GM12865 (cell line): Measurements from ENCODE around the gene GNAO1.

ENCODE experiments used
- DNase-seq: peaks from one replicate; pipeline ENCODE4 v3.0.0; 2010; ENCODE audit warnings: low read depth
- H3K4me3 ChIP-seq: 2 replicates; pipeline ENCODE4 v1.5.1; 2011; ENCODE audit warnings: mild to moderate bottlenecking, low read depth, low read length, control low read depth
- CTCF ChIP-seq: IDR thresholded peaks from 2 replicates; pipeline ENCODE4 v1.5.1; 2011; ENCODE audit warnings: low read length, control low read depth, low read depth, inconsistent platforms; ENCODE audit not compliant: insufficient read depth; ENCODE audit errors: missing control alignments

The GNAO1 gene

DNA sequence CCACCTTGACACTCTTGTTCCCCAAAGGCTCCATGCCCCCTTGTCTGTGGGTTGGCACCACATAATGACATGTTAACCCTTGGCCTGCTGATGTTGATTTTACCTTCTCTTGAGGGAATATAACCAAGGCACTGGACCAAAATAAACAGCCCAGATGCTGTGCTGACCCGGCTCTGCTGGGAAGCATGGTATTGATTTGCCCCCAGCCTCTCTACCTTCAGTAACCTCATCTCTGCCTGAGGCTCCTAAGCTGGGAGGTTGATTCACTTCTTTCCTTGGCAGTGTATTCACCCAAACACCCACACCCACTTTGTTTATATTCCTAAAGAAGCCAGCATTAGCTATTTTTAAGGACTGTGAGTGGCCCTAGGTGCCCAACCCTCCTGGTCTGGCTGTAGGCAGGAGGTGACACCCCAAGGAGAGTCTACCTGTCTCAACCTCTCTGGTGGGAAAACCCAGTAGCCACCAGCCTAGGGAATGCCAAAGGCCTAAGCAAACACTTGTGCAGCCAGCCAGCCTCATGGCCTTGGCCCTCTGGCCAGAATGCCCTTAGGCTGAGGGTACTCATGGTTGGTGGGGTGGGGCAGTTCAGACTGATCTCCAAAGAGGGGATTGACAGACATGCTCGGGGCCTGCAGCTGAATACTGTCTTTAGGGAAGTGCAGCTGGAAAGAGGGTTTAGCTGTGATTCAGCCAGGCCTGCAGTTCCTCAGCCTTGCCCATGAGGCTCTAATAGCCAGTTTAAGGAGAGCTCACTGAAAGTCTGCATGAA lies 42.7 kb downstream of the GNAO1 start:
- TF ChIP-seq CTCF, result no peak
- DNase-seq, result no peak
- no peak overlapping the region for H3K4me3 ChIP-seq

DNA sequence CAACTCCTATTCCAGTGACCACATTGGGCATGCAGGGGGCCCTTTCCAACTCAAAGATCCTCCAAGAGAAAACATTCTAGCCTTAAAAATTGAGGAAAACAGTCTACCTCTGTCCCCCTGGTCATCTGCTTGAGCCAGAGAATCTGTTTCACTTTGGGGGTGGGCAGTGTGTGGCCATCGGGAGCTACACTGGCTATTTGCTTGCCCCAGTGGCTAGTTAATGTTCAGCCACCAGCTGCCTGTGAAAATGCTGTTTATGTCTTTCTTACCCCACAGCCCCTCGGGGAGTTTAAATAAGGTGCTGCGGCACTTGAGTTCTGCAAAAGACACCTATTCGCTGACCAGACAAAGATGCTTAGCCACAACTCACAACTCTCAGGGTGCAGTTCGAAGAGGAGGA lies 43.4 kb downstream of the GNAO1 start:
- no peak for TF ChIP-seq CTCF
- no peak overlapping the region for H3K4me3 ChIP-seq
- DNase-seq, result no peak

- no peak for TF ChIP-seq CTCF
- H3K4me3 ChIP-seq, result no peak overlapping the region
- no peak for DNase-seq
Measured at GRCh38 chr16:56237451-56237930, 46.2 kb downstream of the GNAO1 start.

GRCh38 chr16:56238188-56238587 lies 46.9 kb downstream of the GNAO1 start:
- DNase-seq, result no peak
- no peak for TF ChIP-seq CTCF

DNA sequence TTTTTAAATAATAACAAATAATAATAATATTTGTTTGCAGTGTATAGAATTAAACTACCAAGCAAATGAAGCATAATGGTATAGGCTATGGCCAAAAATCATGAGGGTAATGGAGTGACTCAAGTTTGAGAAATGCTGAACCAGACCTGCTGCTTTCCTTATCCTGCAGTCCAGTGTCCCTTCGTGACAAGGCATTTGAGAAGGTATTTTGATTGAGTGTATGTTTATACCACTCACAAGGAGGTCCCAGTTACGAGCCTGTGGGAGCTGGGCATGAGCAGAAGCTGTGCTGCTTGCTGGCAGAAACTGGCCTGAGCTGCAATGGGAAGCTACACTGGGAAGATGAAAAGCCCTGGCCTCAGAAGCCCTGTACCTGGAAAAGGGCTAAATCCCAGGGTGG lies 50.3 kb downstream of the GNAO1 start:
- TF ChIP-seq CTCF, result no peak
- no peak for DNase-seq
- H3K4me3 ChIP-seq, result no peak overlapping the region

More at GRCh38 chr16:56238188-56238587, 46.9 kb downstream of the GNAO1 start:
- H3K4me3 ChIP-seq, result no peak overlapping the region

DNA sequence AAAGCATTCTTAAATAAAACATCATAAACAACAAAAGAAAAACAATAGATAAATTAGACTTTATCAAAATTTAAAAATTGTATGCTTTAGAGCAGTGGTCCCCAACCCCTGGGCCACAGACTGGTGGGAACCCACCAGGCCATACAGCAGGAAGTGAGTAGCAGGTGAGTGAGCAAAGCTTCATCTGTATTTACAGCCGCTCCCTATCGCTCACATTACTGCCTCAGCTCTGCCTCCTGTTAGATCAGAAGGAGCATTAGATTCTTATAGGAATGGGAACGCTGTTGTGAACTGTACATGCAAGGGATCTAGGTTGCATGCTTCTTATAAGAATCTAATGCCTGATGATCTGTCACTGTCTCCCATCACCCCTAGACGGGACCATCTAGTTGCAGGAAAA lies 51.5 kb downstream of the GNAO1 start:
- no peak for TF ChIP-seq CTCF
- no peak overlapping the region for H3K4me3 ChIP-seq
- DNase-seq, result no peak

DNA sequence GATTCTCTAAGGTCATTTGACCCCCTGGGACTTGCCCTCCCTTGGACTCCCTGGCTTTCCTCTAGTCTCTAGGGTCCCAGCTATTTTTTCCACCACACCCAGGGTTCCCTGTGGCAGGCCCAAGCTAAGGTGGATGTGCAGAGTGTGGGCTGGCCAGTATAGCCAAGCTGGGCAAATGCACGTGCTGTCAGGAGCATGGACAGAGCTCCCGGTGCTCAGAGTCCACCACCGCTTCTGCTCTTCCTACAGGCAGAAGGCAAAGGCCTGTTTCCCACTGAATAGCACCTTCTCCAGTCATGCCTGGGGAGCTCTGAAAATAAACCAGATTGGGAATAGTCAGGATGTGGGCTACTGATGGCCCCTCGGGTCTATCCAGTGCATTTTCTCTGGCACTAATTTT lies 53.3 kb downstream of the GNAO1 start:
- no peak for DNase-seq
- H3K4me3 ChIP-seq, result no peak overlapping the region
- TF ChIP-seq CTCF, result no peak
